Measurements from ENCODE around the gene GSTA3.

Gene GSTA3

DNA sequence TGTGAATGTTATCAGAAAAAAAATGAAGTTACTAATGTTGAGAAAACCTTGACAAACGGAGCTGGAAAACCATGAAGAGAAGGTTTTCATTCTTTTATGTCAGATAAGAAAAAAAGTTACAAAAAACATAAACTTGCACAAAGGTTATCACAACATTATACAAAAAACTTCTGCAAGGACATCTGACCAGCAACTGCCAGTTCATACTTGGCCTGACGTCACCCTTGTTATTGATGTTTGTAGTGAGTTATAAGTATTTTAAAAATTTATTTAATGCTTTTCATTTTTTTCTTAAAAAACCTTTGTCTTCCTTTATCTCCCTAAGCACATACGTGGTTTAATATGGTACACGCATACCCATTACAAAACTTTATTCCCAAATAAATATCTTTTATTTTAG, 16.3 kb downstream of the GSTA3 start:
- TF ChIP-seq, protein P1, sequence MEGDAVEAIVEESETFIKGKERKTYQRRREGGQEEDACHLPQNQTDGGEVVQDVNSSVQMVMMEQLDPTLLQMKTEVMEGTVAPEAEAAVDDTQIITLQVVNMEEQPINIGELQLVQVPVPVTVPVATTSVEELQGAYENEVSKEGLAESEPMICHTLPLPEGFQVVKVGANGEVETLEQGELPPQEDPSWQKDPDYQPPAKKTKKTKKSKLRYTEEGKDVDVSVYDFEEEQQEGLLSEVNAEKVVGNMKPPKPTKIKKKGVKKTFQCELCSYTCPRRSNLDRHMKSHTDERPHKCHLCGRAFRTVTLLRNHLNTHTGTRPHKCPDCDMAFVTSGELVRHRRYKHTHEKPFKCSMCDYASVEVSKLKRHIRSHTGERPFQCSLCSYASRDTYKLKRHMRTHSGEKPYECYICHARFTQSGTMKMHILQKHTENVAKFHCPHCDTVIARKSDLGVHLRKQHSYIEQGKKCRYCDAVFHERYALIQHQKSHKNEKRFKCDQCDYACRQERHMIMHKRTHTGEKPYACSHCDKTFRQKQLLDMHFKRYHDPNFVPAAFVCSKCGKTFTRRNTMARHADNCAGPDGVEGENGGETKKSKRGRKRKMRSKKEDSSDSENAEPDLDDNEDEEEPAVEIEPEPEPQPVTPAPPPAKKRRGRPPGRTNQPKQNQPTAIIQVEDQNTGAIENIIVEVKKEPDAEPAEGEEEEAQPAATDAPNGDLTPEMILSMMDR (IDR thresholded peaks at IDR 0.05; ENCODE audit: low read depth, low read length, missing control alignments) = no peak
- no peak for DNase-seq (ENCODE audit: low read depth)
- no peak overlapping the region for H3K4me3 ChIP-seq (ENCODE audit: low read depth, low read length)

DNA sequence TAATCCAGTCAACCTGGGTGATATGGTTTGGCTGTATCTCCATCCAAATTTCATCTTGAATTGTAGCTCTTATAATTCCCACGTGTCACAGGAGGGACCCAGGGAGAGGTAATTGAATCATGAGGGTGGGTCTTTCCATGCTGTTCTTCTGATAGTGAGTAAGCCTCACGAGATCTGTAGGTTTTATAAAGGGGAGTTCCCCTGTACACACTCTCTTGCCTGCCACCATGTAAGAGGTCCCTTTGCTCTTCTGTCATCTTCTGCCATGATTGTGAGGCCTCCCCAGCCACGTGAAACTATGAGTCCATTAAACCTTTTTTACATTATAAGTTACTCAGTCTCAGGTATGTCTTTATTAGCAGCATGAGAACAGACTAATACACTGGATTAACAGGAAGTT, 19.5 kb downstream of the GSTA3 start:
- TF ChIP-seq, protein P1 (IDR thresholded peaks at IDR 0.05; ENCODE audit: low read depth, low read length, missing control alignments) = no peak
- no peak overlapping the region for H3K4me3 ChIP-seq (ENCODE audit: low read depth, low read length)
- no peak for DNase-seq (ENCODE audit: low read depth)

DNA sequence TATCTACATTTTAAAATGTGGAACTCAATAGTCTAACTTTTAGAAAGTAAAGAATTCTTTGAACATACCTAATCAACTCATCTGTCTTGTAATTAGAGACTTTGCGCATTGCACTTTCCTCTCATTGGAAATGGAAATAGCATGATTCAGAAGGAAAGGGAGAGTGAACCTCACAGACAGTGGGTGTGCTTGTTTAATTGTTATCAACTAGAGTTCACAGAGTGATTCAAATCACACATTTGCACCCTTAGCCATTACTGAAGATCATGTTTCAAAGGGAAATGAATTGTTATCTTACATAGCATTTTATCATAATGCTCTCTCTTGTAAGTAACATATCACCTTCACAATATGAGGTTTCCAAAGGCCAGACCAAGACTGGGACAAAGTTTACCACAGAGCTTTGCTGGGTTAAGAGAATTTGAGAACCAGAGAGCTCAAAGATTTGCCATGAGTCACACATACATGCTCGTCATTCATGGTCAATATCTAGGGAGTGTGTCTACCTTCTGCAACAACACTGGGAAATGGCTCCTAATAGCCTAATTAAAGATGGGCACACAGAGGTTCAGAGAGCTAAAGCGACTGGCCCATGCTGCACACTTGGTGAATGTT, 21.5 kb downstream of the GSTA3 start:
- H3K4me3 ChIP-seq (ENCODE audit: low read depth, low read length) = no peak overlapping the region
- DNase-seq (ENCODE audit: low read depth) = no peak
- TF ChIP-seq, protein P1 (IDR thresholded peaks at IDR 0.05; ENCODE audit: low read depth, low read length, missing control alignments) = no peak

DNA sequence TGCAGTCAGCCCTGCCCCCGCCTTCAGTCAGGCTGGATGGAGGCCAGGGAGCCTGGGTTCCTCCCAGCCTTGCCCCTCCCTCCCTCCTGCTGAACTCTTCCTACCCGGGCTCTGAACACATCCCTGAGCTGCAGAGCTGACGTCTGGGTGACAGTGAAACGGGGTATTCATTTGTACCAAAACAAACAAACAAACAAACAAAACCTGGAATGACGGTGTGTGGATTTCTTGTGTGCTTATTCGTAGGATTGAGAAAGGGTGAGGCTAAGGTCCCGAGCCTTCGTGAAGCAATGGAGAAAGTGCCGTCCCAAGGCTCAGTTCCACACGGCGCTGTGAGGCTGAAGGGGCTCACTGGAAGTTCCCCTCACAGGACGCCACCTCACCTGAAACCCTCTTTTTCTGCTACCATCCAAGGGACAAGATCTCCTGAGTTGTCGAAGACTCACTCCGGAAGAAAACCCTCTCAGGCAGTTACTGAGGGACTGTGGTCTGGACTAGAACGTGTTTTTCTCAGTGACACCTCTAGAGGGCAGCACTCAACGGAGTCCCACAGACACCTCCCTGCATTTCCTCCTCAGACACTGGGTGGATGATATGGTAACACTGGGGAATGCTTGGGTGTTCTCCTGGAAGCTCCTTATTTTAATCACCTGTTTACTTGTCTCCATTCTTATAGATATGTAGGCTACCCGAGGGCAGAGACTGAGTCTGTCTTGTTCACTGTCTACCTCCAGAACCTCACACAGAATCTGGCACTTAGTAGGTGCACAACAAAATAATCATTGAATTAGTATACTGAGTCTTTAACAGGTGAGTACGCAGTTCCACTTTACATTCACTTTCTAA, 27.3 kb downstream of the GSTA3 start:
- DNase-seq (ENCODE audit: low read depth) = peak; percentile 21
- TF ChIP-seq, protein P1 (IDR thresholded peaks at IDR 0.05; ENCODE audit: low read depth, low read length, missing control alignments) = peak; percentile 88
- peak overlapping the region; percentile 51 for H3K4me3 ChIP-seq (ENCODE audit: low read depth, low read length)

DNA sequence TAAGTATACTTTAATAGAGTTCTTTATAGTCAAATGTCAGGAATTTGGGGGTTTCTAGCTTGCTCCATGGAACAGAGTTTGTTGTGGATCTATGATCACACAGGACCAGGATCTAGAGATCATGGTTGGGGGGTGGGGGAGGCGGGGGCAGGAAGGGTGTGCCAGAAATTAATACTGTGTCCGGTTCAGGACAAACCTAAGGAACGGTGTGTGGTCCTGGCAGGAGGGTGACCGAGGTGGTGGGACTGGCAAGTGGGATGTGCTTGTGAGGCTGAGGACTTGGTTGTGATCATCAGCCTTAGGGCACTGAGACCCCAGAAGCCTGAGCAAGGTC, 27.9 kb downstream of the GSTA3 start:
- no peak for DNase-seq (ENCODE audit: low read depth)
- TF ChIP-seq, protein P1 (IDR thresholded peaks at IDR 0.05; ENCODE audit: low read depth, low read length, missing control alignments) = no peak
- no peak overlapping the region for H3K4me3 ChIP-seq (ENCODE audit: low read depth, low read length)

DNA sequence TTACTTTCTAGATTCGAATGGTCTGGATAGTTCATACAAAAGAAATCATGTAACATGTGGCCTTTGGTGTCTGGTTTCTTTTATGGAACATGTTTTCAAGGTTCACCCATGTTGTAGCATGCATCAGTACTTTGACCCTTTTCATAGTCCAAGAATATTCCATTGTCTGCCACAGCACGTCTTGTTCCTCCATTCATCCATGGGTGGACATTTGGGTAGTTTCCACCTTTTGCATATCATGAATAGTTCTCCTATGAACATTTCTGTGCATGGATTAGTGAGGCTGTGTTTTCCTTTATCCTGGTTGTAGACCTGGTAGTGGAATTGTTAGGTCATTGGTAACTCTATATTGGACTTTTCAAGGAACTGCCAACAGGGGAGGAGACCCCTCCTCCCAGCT, 31.7 kb downstream of the GSTA3 start:
- DNase-seq (ENCODE audit: low read depth) = no peak
- TF ChIP-seq, protein P1 (IDR thresholded peaks at IDR 0.05; ENCODE audit: low read depth, low read length, missing control alignments) = no peak
- no peak overlapping the region for H3K4me3 ChIP-seq (ENCODE audit: low read depth, low read length)

All from GM12864 (cell line).